GM19397 (cell line): ENCODE data around the gene GPR137B.
"Not testable (repeated sequence)": the region's sequence is repeated elsewhere in the genome, so short reads cannot be mapped to it uniquely, and the experiment has no call there.

Experiments
- ATAC-seq: cut with Tn5 transposase; IDR thresholded peaks from one replicate; pipeline ENCODE4 v1.9.1; 2021; ENCODE audit warnings: mild to moderate bottlenecking, moderate library complexity; ENCODE audit not compliant: unreplicated experiment

Gene GPR137B

DNA sequence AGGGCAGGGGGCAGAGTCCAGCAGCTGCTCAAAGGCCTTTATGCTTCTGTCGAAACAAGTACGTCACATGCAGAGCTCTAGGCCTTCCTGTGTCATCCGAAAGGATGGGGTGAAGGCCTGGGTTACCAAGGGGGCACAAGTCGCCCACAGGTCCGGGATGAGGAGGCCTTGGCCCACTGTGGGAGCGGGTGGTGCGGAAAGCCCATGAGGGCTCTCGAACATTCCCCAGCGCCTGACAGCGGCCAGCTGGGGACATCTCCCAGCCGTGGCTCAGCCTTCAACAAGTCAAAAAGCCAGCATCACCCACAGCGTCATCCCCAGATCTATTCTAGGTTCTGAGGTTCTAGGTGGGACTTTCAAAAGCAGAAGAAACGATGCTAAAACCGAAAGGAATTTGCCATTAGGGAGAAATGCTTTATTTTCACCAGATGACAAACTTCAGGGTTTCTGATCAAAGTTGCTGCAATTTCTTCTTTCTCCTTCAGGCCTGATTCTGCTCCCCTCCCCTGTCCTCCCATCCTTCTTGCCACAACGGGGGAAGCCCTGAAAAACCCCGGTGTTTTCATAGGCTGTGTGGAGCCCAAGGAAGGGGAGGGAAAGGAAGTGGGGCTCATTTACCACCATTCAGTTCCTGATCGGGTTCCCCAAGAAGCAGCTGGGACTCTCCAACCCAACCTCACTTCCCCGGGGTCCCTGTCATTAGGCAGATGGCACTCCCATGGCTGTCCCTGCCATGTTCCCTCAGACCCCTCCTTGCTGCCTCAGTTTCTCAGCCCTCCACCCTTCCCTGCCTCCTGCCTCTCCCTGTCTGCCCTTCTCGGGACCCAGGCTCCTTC lies 17.6 kb downstream of the GPR137B start:
- peak; percentile 47 for ATAC-seq

DNA sequence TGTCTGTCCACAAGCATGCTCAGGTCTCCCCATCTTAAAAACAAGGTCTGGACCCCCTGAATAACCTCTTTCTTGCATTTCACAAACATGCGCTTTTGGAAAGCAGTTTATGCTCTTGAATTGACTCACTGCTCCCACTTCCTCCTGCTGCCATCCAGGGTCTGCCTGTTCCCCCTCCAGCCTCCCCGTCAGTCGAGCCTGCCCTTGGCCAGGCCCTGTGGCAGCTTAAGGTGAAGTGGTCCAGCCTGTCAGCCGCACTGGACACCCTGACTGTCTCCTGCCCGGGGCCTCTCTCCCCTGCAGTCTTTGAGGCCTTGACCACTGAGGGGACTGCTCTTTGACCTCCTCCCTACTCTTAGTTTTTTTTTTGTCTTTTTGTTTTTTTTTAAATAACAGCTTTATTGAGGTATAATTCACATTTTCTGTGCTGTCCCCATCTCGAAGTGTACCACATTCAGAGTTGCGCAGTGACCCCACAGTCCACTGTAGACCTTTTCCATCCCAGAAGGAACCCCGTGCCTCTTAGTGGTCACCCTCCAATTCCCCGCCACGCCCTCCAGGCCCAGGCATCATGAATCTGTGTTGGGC lies 18.3 kb downstream of the GPR137B start:
- ATAC-seq: no peak

DNA sequence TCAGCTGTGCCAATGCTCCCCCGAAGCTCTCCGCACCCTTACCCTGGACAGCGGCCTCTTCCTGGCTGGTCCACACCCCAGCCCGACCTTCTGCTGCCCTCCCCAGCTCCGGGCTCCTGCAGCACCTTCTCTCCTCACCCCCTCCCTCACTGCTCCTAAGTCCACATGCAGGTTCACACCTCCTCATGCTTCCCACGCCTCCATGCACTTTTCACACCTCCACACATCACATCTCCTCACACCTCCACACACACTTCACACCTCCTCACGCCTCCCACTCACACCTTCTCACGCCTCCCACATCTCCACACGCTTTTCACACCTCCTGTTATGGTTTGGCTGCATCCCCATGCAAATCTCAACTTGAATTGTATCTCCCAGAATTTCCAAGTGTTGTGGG lies 18.9 kb downstream of the GPR137B start:
- ATAC-seq: no peak

DNA sequence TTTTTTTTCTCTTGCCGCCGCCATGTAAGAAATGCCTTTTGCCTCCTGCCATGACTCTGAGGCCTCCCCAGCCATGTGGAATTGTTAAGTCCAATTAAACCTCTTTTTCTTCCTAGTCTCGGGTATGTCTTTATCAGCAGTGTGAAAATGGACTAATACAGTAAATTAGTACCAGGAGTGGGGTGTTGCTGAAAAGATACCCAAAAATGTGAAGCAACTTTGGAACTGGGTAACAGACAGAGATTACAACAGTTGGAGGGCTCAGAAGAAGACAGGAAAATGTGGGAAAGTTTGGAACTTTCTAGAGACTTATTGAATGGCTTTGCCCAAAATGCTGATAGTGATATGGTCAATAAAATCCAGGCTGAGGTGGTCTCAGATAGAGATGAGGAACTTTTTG lies 19.4 kb downstream of the GPR137B start:
- ATAC-seq: not testable (repeated sequence)

DNA sequence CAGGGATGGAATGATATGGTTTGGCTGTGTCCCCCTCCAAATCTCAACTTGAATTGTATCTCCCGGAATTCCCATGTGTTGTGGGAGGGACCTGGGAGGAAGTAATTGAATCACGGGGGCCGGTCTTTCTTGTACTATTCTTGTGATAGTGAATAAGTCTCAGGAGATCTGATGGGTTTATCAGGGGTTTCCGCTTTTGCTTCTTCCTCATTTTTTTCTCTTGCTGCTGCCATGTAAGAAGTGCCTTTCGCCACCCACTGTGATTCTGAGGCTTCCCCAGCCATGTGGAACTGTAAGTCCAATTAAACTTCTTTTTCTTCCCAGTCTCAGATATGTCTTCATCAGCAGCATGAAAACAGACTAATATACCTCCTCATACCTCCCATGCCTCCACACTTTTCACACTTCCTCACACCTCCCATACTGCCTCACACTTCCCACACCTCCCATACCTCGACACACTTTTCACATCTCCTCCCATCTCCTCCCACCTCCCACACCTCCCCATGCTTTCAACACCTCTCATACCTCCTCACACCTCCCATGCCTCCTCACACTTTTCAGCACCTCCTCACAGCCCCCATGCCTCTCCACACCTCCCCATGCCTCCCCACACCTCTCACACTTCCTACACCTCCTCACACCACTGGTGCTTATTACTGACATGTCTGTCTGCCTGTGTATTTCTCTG lies 21.3 kb downstream of the GPR137B start:
- ATAC-seq: no peak

DNA sequence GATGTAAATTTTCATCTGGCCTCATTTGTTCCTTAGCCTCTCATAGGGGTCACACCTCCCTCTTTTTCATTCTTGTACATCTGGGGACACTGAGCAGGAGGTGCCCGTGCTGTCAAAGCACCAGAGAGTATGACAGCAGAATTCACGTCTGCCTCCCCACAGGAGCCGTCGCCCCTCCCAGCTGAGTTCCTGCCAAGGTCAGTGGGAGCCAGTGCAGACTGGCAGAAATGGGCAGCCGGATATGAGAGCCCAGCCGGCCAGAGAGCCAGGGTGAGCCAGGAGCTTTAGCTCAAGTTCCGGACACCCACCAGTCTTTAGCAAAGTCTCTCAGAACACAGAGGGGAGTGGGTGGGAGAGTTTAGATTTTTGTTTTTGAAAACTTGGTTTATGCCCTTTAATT lies 21.9 kb downstream of the GPR137B start:
- ATAC-seq: no peak

DNA sequence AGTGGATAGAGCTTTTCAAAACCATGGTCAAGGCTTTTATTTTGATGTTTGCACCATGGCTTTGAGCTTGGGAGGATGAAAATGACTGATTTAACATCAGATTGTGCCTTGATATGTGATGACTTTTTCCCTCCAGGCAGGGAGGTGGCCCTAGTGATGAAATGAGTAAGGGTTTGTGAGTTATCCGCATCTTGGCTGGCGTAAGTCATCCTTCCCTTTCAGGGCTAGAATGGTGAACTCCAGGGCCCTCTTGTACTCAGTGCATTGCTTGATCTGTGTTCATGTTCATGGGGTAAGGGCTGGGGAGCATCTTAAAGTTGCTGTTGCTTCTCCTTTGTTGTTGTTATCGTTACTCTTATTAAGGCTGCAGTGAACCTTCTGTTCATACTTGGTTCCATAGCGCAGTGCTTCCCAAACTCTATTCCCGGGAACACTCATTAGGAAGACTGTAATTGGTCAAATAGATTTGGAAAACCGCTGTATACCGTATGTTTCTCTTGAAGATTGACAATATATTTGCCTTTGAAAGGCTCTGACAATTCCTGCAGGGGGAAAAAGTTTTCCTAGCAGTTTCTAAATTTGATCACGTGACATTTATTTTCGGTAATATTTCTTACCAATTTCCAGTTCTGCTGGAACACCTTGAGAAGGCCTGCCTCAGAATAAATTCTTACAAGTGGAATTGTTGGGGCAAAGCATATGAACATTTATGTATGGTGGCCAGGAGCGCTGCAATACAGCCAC lies 23.1 kb downstream of the GPR137B start:
- no peak for ATAC-seq

DNA sequence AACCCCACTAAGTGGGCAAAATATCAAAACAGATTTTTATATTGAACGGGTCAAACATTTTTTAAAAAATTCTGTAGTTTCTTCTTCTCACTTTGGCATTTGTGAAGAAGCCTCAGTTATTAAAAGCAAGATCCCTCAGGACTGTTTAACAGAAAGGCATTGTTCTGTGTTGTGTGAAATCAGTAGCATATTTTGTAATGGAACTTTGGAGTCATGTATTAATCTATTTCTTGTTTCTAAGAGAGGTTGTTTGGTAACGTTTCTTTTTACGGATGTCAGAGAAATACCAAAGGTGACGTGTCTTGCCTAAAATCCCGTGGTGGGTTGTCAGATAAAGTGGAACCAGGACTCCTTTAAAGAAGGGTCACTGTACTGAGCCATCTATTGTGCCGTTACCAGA lies 23.7 kb downstream of the GPR137B start:
- ATAC-seq: no peak

DNA sequence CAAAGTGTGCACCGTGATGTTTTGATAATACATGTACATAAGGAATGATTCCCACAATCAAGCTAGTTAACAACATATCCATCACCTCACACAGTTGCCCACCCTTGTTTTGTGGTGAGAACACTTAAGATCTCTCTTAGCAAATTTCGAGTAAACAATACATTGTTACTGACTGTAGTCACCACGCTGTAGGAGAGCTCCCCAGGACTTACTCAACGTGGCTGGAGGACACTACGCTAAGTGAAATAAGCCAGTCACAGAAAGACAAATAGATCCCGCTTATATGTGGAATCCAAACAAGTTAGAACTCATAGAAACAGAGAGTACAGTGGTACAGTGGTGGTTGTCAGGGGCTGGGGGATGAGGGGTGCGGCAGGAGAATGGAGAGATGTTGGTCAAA lies 24.8 kb downstream of the GPR137B start:
- ATAC-seq: no peak

DNA sequence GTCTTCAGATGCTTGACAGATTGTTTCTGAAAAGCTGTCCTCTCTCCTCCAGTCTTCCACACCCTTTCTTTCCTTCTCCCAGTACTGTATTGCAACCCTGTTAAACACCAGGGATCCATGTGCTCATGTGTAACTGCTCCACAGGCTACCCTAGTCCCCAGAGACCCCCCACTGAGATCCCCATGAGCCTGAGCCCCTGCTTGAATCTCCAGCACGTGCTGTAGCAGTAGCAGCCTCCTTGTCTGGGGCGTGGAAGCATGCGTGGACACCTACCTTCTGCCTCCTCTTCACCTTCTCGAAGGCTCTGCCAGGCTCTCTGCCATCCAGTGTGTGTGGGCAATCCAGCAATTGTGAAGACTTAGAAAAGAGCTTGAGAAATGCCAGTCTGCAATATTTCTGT lies 25.2 kb downstream of the GPR137B start:
- no peak for ATAC-seq

DNA sequence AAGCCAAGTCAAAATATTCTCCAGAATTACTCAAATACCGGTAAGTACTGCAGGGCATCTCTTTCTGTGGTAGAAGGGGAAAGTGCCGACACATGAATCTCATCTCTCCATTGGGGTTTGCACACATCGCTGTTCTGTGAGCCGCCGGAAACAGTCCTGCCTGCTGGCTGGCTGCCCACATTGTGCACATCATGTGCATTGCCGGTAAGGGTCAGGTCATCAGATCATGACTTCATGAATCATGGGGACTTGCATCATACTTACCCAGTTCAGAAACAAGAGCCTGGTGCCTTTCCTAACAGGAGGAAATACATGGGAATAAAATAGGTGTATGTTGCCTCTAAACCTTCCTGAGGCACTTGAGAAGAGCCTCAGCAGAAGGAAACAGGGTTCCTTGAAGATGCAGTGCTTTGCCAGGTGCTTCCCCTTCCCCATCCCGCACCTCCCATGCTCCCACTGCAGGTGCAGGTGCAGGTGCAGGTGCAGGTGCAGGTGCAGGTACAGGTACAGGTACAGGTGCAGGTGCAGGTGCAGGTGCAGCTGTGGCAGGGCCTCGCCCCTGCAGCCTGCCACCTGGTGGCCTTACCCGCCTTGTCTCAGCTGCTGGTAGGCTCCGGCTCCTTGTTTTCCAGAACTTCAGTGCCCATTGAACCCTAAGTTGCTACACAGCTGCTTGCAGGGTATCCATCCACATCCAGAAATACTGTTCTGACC lies 26.5 kb downstream of the GPR137B start:
- no peak for ATAC-seq

DNA sequence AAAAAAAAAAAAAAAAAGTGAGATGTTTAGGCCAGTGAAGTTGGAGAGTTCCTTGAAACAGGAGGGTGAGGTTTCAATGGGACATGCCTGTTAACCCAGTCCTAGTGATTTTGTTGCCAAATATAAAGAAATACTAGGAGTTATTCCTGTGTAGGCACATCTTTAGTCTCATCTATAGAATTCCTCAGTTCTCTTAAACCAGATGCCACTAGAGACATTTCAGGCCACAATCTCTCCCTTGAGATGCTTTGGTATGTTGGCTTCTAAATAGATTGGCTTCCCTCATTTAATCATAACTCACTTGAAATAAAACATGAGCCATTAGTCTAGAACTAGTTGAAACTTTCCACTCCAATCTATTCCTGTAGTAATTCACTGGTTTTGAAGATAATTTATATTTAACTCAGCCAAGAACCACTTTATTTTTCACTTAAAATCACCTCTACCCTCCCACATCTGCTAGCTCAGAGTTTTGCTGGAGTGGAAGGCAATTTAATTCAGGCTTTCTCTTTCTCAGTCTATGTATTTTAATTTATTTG lies 29.8 kb downstream of the GPR137B start:
- no peak for ATAC-seq

DNA sequence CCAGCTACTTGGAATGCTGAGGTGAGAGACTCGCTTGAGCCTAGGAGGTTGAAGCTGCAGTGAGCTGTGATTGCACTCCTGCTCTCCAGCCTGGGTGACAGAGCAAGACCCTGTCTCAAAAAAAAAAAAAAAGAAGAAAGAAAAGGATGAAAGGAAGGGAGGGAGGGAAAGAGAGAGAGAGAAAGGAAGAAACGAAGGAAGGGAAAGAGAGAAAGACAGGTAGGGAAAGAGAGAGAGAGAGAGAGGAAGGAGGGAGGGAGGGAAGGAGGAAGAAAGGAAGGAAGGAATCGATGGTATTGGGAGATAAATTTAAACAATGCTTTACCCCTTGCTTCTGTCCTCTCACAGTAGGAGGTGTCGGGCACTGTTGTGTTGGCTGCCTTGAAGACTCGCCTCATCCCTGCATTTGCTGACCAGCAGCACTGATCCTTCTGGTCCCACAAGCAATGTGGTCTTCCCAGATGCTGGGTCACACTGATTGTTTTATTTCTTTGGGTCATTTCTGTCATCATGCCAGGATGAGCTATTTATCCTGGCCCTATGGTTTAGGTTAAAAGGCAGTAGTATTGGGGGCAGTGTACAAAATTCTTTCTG lies 30.9 kb downstream of the GPR137B start:
- no peak for ATAC-seq

DNA sequence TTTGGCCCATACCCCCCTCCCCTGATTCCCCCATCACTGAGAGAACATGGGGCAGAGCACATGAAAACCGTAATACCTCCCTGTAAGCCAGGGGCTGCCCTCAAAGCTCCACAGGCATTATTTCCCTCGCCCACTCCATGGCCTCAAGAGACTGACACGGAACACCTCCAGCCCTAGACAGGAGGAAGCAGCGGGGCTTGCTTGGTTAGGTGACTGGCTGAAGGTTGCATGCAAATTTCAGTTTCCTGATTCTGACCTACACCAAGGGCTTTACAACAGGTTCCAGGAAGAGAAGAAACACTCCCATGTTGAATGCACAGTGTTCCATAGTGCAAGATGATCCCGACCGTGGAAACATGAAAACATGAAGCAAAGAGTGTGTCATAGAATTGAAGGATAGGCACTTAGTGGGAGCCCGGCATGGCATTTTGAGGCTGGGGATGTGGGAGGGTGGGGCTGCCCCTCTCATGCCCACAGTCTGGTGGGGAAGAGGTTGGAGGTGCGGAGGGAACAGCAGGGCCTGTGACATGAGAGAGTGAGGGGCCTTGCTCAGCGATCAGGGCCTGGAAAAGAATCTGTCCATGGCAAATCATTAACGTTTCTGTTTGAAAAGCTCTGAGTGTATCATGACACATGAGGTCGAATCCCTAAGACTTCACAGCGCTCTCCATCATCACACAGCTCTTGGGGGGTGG lies 33.5 kb downstream of the GPR137B start:
- ATAC-seq: peak; percentile 87

DNA sequence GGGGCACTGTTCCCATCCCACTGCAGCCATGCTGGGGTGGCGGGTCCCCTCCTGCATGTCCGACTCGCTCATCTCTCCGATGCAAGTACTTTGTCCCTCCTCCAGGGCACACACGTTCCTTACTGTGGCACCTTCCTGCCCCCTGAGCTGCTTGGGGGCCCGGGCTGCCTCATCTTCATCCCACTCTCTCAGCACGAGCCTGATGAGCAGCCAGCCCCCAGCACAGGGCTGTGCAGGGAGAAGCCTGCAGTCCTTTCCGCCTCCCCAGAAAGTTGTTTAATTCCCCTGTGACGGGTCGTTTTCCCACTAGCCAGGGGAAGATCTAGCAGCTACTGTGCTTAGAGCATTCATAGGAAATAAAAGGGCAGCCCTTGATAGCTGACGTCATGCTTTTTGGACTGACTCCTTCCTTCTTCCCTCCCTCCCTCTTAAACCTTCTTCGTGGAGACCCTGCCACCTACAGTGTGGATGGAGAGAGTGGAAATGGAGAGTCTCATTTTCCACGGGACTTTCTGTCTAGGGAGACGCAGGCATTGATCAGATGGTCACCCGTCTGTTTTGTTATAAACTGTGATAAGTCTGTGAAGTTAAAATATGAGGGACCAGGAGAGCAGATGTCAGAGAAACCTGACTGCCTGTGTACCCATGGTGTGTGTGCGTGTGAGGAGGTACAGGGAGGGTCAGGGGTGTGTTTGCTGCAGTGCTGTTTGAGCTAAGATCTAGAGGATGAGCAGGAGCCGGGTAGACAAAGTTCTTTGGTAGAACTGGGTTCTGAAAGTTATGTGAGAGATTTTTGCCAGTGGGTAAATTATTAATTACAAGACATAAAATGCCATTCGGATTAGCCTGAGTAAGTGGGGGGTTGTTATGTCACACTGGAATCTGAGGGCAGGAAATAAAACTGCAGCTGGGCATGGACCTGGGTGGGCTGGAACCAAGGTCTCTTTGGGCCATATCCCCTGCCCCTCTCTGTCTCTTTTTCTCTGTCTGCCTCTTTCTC lies 34.3 kb downstream of the GPR137B start:
- no peak for ATAC-seq

DNA sequence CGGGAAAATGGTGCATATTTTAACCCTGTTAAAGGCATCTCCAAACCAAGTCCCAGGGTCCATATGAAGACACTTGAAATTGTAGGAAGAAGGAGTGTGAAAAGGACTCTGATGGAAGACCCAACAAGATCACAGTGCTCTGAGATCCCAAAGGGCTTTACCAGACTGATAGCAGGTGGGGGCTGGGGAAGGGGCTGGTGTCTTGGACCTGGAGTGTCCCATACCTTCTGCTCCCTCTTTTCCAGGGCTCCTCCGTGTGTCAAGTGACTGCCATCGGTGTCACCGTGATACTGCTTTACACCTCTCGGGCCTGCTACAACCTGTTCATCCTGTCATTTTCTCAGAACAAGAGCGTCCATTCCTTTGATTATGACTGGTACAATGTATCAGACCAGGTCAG lies 37.3 kb downstream of the GPR137B start:
- ATAC-seq: no peak

DNA sequence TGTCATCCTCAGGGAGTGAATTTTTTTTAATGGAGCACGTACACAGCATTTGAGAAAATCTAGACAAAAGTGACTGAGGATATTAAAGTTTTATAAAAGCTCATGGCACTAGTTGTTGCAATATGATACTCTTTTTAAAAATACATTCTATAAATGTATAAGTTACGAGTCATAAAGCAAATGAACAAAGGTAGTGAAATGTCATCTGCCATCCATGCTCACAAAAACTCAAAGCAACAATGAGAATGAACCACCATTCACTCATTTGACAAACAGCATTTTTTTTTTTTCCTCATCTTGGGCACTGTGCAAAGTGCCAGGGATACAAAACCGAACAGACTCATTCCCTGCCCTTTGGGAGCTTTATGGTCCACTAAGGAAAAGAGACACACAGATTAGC lies 38.7 kb downstream of the GPR137B start:
- no peak for ATAC-seq

DNA sequence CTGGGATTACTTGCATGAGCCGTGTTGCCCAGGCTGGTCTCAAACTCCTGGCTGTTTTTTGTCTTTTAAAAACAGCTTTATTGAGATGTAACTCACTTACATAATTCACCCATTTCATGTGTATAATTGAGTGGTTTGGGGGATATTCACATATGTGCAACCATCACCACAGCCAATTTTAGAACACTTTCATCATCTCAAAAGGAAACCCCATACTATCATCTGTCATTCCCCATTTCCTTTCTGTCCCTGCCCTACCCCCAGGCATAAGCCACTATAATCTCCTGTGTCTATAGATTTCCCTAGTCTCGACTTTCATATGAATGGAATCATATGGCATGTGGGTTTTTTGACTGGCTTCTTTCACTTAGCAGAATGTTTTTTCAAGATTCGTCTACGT lies 43.3 kb downstream of the GPR137B start:
- ATAC-seq: no peak
